ENCODE data around the gene DNM1L.

GRCh38 chr12:32788405-32788804 lies 109.3 kb downstream of the DNM1L start:
- TF ChIP-seq CTCF (conservative IDR thresholded peaks at IDR 0.05; ENCODE audit: low read depth, low read length), result no peak
- no peak for TF ChIP-seq FOS (IDR thresholded peaks at IDR 0.05; ENCODE audit: low read depth, low read length)
- no peak for TF ChIP-seq CEBPB (IDR thresholded peaks at IDR 0.05; ENCODE audit: low read depth, low read length)
- TF ChIP-seq BHLHE40 (IDR thresholded peaks at IDR 0.05; ENCODE audit: low read depth, low read length), result no peak
- TF ChIP-seq POLR2A (IDR thresholded peaks at IDR 0.05; ENCODE audit: low read depth, low read length), result no peak
- no peak for TF ChIP-seq RFX5 (IDR thresholded peaks at IDR 0.05; ENCODE audit: low read depth, low read length)
- TF ChIP-seq MAFK (IDR thresholded peaks at IDR 0.05; ENCODE audit: low read depth, low read length), result no peak
